Prostate gland (tissue), 2 donors: ENCODE data around the gene C1QA. TPM values are rescaled to one million over a fixed set of nuclear protein-coding genes. Genes with fewer than 3 reads are reported as not detected.

Experiments
- DNase-seq: peaks from one replicate; pipeline ENCODE4 v3.0.0-alpha.2; 2019; ENCODE audit warnings: low spot score
- H3K27ac ChIP-seq, 2 donors: fragments of 200-600 bp; sonication (generic); 2 replicates each; pipeline ENCODE4 v1.5.1; 2017 to 2019
- H3K27me3 ChIP-seq: fragments of 200-600 bp; sonication (generic); replicated peaks from 2 replicates; pipeline ENCODE4 v1.5.1; 2019; ENCODE audit not compliant: insufficient read depth
- H3K36me3 ChIP-seq, 2 donors: fragments of 200-600 bp; sonication (generic); 1 replicate in 1 of 2; 2 replicates in 1 of 2; pipeline versions ENCODE4 v1.5.1 to v1.8.1; 2017 to 2019
- H3K4me1 ChIP-seq: fragments of 200-600 bp; sonication (generic); replicated peaks from 2 replicates; pipeline ENCODE4 v1.5.1; 2019
- H3K4me3 ChIP-seq, 2 donors: fragments of 200-600 bp; sonication (generic); 2 replicates each; pipeline ENCODE4 v1.5.1; 2017 to 2019
- H3K9me3 ChIP-seq: fragments of 200-600 bp; sonication (generic); 2 replicates; pipeline ENCODE4 v1.5.1; 2017
- CTCF ChIP-seq, 4 experiments: fragments of 200-600 bp in 2 of 4; fragments of 450-650 bp in 2 of 4; sonication (generic) in 2 of 4; IDR thresholded peaks; 1 replicate in 3 of 4; 2 replicates in 1 of 4; pipeline ENCODE4 v1.5.1; 2016 to 2019; ENCODE audit warnings: antibody characterized with exemption in 4 of 4, mild to moderate bottlenecking in 2 of 4, moderate library complexity in 2 of 4
- POLR2A ChIP-seq: fragments of 450-650 bp; IDR thresholded peaks from one replicate; pipeline ENCODE4 v1.6.1; 2016; ENCODE audit warnings: antibody characterized with exemption, mild to moderate bottlenecking
- POLR2AphosphoS5 ChIP-seq: sonication (generic); formaldehyde crosslinking; IDR thresholded peaks from one replicate; pipeline ENCODE4 v1.6.1; 2017; ENCODE audit warnings: antibody characterized with exemption
- WGBS: methylation state at CpG from one replicate; pipeline ENCODE4 v1.1.5; 2018; 5-methylcytosine and 5-hydroxymethylcytosine counted together
- intact Hi-C: fragments of 100-400 bp; cut with DNase I; formaldehyde crosslinking; loops from one replicate; pipeline ENCODE4 v1.14.2; 2022
- total RNA-seq, 2 donors: library from RNA; depleted of rRNA; stranded (reverse); fragments of >200 nt; gene quantifications; one replicate each; pipeline ENCODE4 v1.1.0, GENCODE V29; 2016

The C1QA gene
- total RNA-seq, 2 donors from 2014 or later = 47.6 to 83.7 TPM

DNA sequence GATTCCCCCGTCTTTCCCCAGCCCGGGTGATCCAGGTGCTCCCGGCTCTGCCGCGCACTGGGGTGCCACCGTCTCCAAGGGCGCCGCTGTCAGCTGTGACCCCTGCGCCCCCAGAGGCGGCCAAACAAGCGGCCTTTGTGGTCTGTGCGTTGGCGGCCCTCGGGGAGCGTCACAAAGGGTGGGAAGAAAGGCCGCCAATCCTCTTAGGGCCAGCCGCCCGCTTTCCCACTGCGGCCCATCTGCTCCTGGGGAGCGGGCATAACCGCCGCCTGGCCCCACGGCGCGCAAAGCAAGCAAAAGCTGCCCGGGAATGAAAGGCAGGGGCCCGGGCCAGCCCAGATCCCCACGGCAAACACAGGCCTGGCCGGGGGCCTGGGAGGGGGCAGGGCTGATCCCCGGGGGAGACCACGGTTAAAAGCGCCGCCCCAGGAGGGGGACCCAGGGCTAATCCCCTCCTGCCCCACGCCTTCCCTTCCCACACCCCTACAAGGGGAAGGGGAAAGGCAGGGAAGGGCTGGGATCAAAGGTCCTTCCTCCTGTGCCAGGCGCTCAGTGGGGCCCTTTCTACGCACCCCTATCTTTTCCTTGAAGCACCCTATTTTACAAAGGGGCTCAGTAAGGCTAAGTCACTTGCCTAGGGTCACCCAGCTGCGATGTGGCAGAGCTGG, 40.6 kb downstream of the C1QA start:
- DNase-seq = no peak
- H3K27me3 ChIP-seq = no peaks in the 10 kb centered on the region
- intact Hi-C loops = no loop called here
- H3K4me1 ChIP-seq = no peaks in the 10 kb centered on the region
- 79% methylated on average over 37 of the region's 37 CpGs for WGBS
- no peaks in the 10 kb centered on the region for H3K36me3 ChIP-seq
- H3K4me3 ChIP-seq = no peak overlapping the region
- TF ChIP-seq POLR2AphosphoS5 (no peak), POLR2A (no peak), CTCF (IDR thresholded peaks at IDR 0.05) (no peak)
- no peak overlapping the region for H3K27ac ChIP-seq
- H3K9me3 ChIP-seq = no peaks in the 10 kb centered on the region

DNA sequence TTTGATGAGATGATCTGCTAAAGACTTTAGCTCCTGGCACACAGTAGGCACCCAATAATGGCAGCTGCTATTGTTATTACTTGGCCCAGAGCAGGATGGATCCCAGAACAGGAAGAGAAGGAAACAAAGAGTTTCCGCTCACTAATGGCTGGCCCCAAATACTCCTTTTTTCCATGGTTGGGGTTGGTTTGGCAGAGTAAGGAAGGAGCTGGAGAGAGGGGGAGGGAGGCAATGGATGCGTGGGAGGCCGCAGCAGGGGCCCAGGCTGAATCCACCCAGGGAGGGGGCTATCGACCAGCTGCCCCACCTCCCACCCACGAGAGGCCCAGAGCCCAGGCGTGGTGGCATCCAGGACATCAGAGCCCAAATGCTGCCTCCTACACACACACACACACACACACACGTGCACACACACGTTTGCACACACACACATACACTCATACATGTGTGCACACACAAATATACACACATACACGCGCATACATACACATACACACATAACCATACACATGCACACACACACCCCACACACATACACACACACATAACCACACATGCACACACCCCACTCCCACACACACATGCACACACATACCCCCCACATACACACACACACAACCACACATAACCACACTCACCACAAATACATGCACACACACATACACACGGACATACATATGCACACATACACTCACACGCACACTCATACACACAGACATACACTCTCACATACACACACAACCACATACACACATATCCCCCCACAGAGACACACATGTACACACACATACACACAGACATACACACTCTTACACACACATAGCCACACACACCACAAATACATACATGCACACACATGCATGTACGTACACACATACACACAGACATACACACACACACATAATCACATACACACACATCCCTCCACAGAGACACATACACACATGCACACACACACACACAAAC, 41.8 kb downstream of the C1QA start:
- DNase-seq = no peak
- no peaks in the 10 kb centered on the region for H3K4me1 ChIP-seq
- no peak for TF ChIP-seq POLR2A
- TF ChIP-seq POLR2AphosphoS5 = no peak
- TF ChIP-seq CTCF (IDR thresholded peaks at IDR 0.05) = no peak
- 83% methylated on average over 13 of the region's 13 CpGs for WGBS
- no peak overlapping the region for H3K4me3 ChIP-seq
- H3K27me3 ChIP-seq = no peaks in the 10 kb centered on the region
- intact Hi-C loops = no loop called here
- no peaks in the 10 kb centered on the region for H3K36me3 ChIP-seq
- no peaks in the 10 kb centered on the region for H3K9me3 ChIP-seq
- H3K27ac ChIP-seq = no peak overlapping the region

GRCh38 chr1:22680726-22681125, 44.3 kb downstream of the C1QA start:
- Histone ChIP-seq H3K9me3 (no peaks in the 10 kb centered on the region), H3K27ac (no peak overlapping the region), H3K36me3 (no peaks in the 10 kb centered on the region), H3K4me3 (no peak overlapping the region), H3K27me3 (no peaks in the 10 kb centered on the region), H3K4me1 (no peaks in the 10 kb centered on the region)
- peak; percentile 39 for DNase-seq
- intact Hi-C loops = no loop called here
- 33% methylated on average over 9 of the region's 9 CpGs for WGBS
- peak; percentile 45 for TF ChIP-seq POLR2AphosphoS5
- TF ChIP-seq POLR2A = no peak

DNA sequence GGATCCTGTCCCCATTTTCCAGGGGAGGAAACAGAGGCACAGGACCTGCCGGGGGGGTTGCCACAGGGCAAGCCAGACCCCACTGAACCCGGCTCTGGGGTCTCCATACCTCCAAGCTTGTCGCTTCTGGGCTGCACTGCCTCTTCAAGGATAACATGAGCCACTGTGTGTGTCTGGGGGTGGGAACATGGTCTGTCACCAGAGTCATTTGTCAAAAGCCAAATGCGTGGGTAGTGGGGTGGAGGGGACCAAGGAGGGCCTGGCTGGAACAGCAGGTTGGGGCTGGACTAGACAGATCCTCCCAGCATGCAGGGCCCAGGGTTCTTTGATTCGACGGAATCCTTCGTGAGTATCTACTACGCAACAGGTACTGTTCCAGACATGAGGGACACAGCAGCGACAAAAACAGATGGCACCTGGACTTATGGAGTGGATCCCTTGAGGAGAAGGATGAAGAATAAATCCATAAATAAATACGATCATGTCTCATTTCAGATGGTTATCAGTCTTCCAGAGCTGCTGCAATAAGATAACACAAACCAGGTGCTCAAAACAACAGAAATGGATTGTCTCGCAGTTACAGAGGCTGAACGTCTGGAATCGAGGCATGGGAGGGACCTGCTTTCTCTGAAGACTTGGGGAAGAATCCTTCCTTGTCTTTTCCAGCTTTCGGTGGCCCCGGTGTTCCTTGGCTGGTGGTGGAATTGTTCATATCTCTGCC, 45.3 kb downstream of the C1QA start:
- no peaks in the 10 kb centered on the region for H3K27me3 ChIP-seq
- no peak overlapping the region for H3K27ac ChIP-seq
- intact Hi-C loops = no loop called here
- 72% methylated on average over 15 of the region's 15 CpGs for WGBS
- DNase-seq = no peak
- H3K9me3 ChIP-seq = no peaks in the 10 kb centered on the region
- H3K36me3 ChIP-seq = no peaks in the 10 kb centered on the region
- no peak overlapping the region for H3K4me3 ChIP-seq
- TF ChIP-seq POLR2A (no peak), POLR2AphosphoS5 (no peak), CTCF (IDR thresholded peaks at IDR 0.05) (no peak)
- H3K4me1 ChIP-seq = no peaks in the 10 kb centered on the region

- 92% methylated on average over 1 of the region's 1 CpG for whole genome bisulfite sequencing
- intact Hi-C loops = no loop called here
- no peaks in the 10 kb centered on the region for H3K9me3 ChIP-seq
- DNase-seq = no peak
- H3K36me3 ChIP-seq = no peaks in the 10 kb centered on the region
- TF ChIP-seq POLR2A (no peak), POLR2AphosphoS5 (no peak), CTCF (IDR thresholded peaks at IDR 0.05) (no peak)
- H3K27me3 ChIP-seq = no peaks in the 10 kb centered on the region
- no peak overlapping the region for H3K4me3 ChIP-seq
- H3K4me1 ChIP-seq = no peaks in the 10 kb centered on the region
- H3K27ac ChIP-seq = no peak overlapping the region
Measured at GRCh38 chr1:22683547-22683946, 47.1 kb downstream of the C1QA start.
